K562 (cell line): ENCODE results near the gene FHIT. TPM values are rescaled to one million over a fixed set of nuclear protein-coding genes. Genes with fewer than 3 reads are reported as not detected.

Experiments
- EGR1 ChIP-seq: fragments of 450-650 bp; conservative IDR thresholded peaks from 2 replicates; pipeline ENCODE4 v1.6.1; 2017; ENCODE audit warnings: mild to moderate bottlenecking
- EHMT2 ChIP-seq: fragments of 450-650 bp; IDR thresholded peaks from 2 replicates; pipeline ENCODE4 v1.6.1; 2018; ENCODE audit warnings: antibody characterized with exemption
- FOXA3 ChIP-seq, 2 experiments: fragments of 450-650 bp in 1 of 2; sonication (generic) in 1 of 2; formaldehyde crosslinking; IDR thresholded peaks in 1 of 2; conservative IDR thresholded peaks in 1 of 2; 2 replicates each; pipeline versions ENCODE4 v1.4.0 to v1.8.0; 2020 to 2022; ENCODE audit warnings: mild to moderate bottlenecking in 2 of 2, missing genetic modification reagents in 1 of 2
- HNRNPH1 ChIP-seq: fragments of 200-400 bp; formaldehyde crosslinking; optimal IDR thresholded peaks from 2 replicates; pipeline ENCODE3; 2017; ENCODE audit warnings: low read depth, mild to moderate bottlenecking, low read length, moderate library complexity
- NEUROD1 ChIP-seq: fragments of 150-350 bp; IDR thresholded peaks from 2 replicates; pipeline ENCODE4 v1.6.1; 2014; ENCODE audit warnings: borderline replicate concordance, low read length, low read depth; ENCODE audit not compliant: partially characterized antibody
- NFYB ChIP-seq: IDR thresholded peaks from 2 replicates; pipeline ENCODE4 v1.6.1; 2011; ENCODE audit warnings: mild to moderate bottlenecking, moderate library complexity; ENCODE audit not compliant: insufficient read length; ENCODE audit errors: extremely low read depth
- POLR2H ChIP-seq: IDR thresholded peaks from 2 replicates; pipeline ENCODE4 v1.6.1; 2016; ENCODE audit warnings: missing genetic modification characterization, low read depth, mild to moderate bottlenecking, control low read depth, missing compliant biosample characterization, moderate library complexity
- RAD51 ChIP-seq: fragments of 450-650 bp; IDR thresholded peaks from 2 replicates; pipeline ENCODE4 v1.7.1; 2016; ENCODE audit warnings: low read depth, mild to moderate bottlenecking, borderline replicate concordance
- RBM39 ChIP-seq: fragments of 200-400 bp; formaldehyde crosslinking; optimal IDR thresholded peaks from 2 replicates; pipeline ENCODE3; 2018; ENCODE audit warnings: low read depth, low read length
- SETDB1 ChIP-seq: IDR thresholded peaks from one replicate; pipeline ENCODE4 v1.6.1; 2012; ENCODE audit warnings: low read length, control low read depth, inconsistent platforms
- ZSCAN32 ChIP-seq: fragments of 450-650 bp; formaldehyde crosslinking; IDR thresholded peaks from 2 replicates; pipeline ENCODE4 v1.4.0; 2020; ENCODE audit warnings: mild to moderate bottlenecking, moderate library complexity
- polyA plus RNA-seq, 8 experiments: library from polyadenylated mRNA; depleted of rRNA in 4 of 8; stranded (reverse) in 5 of 8; unstranded in 3 of 8; fragments of >200 nt; fragmentation: Nextera tagmentation in 2 of 8; fragmentation: Illumina TruSeq in 1 of 8; extraction: Ambion mirVana in 2 of 8; extraction: Trizol in 1 of 8; gene quantifications; 2 replicates each; pipeline versions ENCODE4 v1.2.1 to v1.2.3, GENCODE V29; 2011 to 2014; ENCODE audit warnings: inconsistent platforms in 1 of 8, missing spikeins in 1 of 8
- total RNA-seq, 7 experiments: library from RNA; depleted of rRNA in 6 of 7; stranded (reverse); fragments of >200 nt in 6 of 7; fragmentation: Illumina TruSeq in 2 of 7; extraction: Trizol in 2 of 7; gene quantifications; 2 replicates each; pipeline versions ENCODE4 v1.2.1 to v1.2.3, GENCODE V29; 2011 to 2021; ENCODE audit warnings: low replicate concordance in 1 of 7
- TF ChIP-seq, protein P1 (sequence below): fragments of 450-650 bp; IDR thresholded peaks from 2 replicates; pipeline ENCODE4 v1.6.1; 2016; ENCODE audit warnings: low read depth, mild to moderate bottlenecking, moderate library complexity
- TF ChIP-seq, protein P2 (sequence below): fragments of 450-650 bp; formaldehyde crosslinking; IDR thresholded peaks from 2 replicates; pipeline ENCODE4 v1.4.0; 2020; ENCODE audit warnings: mild to moderate bottlenecking, moderate library complexity
- TF ChIP-seq, protein P3 (sequence below): sonication (generic); formaldehyde crosslinking; IDR thresholded peaks from 2 replicates; pipeline ENCODE4 v1.8.1; 2022; ENCODE audit warnings: missing genetic modification reagents
- TF ChIP-seq, protein P4 (sequence below), 2 experiments: fragments of 450-650 bp; IDR thresholded peaks; 2 replicates each; pipeline ENCODE4 v1.6.1; 2016; ENCODE audit warnings: mild to moderate bottlenecking in 2 of 2, borderline replicate concordance in 1 of 2, low read depth in 1 of 2, moderate library complexity in 1 of 2

Gene FHIT
- total and polyA plus RNA-seq, 9 of the 15 experiments (the other 6 are each of a cell fraction or from before 2014, with no cell fraction given) = 1.7 to 9.1 (median 4.3) TPM

DNA sequence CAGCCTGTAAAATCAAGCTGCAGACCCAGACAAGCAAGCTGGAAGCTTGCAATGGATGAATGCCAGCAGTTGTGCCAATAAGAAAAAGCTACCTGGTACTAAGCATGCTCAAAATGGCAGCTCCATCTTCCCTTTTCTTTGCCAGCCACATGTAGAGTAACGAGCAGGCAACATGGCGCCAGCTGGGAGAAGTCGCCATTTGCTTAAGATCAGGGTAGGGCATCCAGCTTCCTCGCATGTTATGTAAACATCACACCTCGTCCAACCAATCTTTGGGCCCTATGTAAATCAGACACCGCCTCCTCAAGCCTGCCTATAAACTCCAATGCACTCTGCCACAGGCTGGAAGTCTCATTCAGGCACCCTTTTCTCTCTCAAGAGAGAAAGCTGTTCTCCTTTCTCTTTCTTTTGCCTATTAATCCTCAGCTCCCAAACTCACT lies 973.9 kb downstream of the FHIT start (continued):
- TF ChIP-seq, protein P1, sequence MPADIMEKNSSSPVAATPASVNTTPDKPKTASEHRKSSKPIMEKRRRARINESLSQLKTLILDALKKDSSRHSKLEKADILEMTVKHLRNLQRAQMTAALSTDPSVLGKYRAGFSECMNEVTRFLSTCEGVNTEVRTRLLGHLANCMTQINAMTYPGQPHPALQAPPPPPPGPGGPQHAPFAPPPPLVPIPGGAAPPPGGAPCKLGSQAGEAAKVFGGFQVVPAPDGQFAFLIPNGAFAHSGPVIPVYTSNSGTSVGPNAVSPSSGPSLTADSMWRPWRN = no peak
- TF ChIP-seq, protein P2, sequence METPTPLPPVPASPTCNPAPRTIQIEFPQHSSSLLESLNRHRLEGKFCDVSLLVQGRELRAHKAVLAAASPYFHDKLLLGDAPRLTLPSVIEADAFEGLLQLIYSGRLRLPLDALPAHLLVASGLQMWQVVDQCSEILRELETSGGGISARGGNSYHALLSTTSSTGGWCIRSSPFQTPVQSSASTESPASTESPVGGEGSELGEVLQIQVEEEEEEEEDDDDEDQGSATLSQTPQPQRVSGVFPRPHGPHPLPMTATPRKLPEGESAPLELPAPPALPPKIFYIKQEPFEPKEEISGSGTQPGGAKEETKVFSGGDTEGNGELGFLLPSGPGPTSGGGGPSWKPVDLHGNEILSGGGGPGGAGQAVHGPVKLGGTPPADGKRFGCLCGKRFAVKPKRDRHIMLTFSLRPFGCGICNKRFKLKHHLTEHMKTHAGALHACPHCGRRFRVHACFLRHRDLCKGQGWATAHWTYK (CRISPR knock-in tag) = peak; percentile 35; the same call in 1 of the 2 replicates
- TF ChIP-seq NEUROD1 = peak; percentile 69
- TF ChIP-seq FOXA3 (CRISPR knock-in tag; conservative IDR thresholded peaks at IDR 0.05 in 1 of 2, IDR thresholded peaks at IDR 0.05 in 1 of 2) = peak; percentile 87 to 96
- TF ChIP-seq EGR1 = no peak
- TF ChIP-seq POLR2H (tag) = peak; percentile 90
- TF ChIP-seq NFYB = peak; percentile 18
- no peak for TF ChIP-seq RAD51
- TF ChIP-seq ZSCAN32 (CRISPR knock-in tag) = no peak
- no peak for TF ChIP-seq HNRNPH1
- TF ChIP-seq, protein P3, sequence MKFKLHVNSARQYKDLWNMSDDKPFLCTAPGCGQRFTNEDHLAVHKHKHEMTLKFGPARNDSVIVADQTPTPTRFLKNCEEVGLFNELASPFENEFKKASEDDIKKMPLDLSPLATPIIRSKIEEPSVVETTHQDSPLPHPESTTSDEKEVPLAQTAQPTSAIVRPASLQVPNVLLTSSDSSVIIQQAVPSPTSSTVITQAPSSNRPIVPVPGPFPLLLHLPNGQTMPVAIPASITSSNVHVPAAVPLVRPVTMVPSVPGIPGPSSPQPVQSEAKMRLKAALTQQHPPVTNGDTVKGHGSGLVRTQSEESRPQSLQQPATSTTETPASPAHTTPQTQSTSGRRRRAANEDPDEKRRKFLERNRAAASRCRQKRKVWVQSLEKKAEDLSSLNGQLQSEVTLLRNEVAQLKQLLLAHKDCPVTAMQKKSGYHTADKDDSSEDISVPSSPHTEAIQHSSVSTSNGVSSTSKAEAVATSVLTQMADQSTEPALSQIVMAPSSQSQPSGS (CRISPR knock-in tag) = no peak
- TF ChIP-seq SETDB1 = no peak
- TF ChIP-seq, protein P4, sequence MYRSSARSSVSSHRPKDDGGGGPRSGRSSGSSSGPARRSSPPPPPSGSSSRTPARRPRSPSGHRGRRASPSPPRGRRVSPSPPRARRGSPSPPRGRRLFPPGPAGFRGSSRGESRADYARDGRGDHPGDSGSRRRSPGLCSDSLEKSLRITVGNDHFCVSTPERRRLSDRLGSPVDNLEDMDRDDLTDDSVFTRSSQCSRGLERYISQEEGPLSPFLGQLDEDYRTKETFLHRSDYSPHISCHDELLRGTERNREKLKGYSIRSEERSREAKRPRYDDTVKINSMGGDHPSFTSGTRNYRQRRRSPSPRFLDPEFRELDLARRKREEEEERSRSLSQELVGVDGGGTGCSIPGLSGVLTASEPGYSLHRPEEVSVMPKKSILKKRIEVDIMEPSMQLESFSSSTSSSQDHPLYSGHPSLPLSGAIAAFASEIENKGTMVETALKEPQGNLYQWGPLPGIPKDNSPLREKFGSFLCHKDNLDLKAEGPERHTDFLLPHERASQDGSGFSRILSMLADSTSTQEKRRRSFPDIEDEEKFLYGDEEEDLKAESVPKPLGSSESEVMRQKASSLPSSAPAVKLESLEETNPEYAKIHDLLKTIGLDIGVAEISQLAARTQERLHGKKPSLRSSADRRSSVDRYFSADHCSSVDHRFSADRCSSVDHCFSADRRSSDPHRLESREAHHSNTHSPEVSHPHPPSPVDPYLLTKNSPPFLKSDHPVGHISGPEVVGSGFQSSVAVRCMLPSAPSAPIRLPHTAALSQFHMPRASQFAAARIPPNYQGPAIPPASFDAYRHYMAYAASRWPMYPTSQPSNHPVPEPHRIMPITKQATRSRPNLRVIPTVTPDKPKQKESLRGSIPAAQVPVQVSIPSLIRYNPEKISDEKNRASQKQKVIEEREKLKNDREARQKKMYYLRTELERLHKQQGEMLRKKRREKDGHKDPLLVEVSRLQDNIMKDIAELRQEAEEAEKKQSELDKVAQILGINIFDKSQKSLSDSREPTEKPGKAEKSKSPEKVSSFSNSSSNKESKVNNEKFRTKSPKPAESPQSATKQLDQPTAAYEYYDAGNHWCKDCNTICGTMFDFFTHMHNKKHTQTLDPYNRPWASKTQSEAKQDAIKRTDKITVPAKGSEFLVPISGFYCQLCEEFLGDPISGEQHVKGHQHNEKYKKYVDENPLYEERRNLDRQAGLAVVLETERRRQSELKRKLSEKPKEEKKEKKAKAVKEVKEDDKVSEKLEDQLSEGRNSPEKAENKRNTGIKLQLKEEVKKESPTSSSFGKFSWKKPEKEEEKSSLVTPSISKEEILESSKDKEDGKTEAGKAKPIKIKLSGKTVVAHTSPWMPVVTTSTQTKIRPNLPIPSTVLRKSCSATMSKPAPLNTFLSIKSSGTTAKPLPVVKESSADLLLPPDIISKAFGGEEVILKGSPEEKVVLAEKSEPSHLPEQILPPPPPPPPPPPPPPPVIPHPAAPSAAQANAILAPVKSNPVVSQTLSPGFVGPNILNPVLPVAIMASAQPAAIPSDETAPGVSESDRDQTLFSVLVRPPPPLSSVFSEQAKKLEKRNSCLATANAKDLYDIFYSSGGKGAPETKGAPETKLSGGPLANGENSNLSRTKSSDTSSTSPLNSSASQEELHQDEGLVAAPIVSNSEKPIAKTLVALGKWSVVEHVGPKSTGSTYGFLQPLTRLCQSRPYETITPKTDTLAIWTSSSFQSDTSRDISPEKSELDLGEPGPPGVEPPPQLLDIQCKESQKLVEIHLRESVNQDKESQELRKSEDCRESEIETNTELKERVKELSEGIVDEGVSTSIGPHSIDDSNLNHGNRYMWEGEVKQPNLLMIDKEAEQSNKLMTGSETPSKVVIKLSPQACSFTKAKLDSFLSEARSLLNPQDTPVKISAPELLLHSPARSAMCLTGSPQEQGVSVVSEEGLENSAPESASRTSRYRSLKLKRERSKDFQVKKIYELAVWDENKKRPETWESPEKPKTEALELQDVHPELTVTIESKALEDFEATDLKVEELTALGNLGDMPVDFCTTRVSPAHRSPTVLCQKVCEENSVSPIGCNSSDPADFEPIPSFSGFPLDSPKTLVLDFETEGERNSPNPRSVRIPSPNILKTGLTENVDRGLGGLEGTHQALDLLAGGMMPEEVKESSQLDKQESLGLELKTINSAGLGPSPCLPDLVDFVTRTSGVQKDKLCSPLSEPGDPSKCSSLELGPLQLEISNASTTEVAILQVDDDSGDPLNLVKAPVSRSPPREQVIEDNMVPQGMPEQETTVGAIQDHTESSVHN (IDR thresholded peaks at IDR 0.05; ENCODE audit: borderline replicate concordance in 1 of 2, low read depth in 1 of 2) = no peak
- TF ChIP-seq RBM39 = no peak
- peak; percentile 81 for TF ChIP-seq EHMT2
